Mucosa of stomach (tissue), 1 donor: Measurements from ENCODE around the gene SH3BP2.

Source experiments
- H3K27me3 ChIP-seq: one replicate; pipeline ENCODE4 v1.7.0; 2013; ENCODE audit warnings: mild to moderate bottlenecking, low read length; ENCODE audit not compliant: control insufficient read depth, insufficient read depth
- H3K36me3 ChIP-seq: one replicate; pipeline ENCODE4 v1.7.0; 2013; ENCODE audit warnings: low read length; ENCODE audit not compliant: control insufficient read depth, insufficient read depth
- H3K4me1 ChIP-seq: one replicate; pipeline ENCODE4 v1.7.0; 2013; ENCODE audit warnings: mild to moderate bottlenecking, low read length; ENCODE audit not compliant: control insufficient read depth, insufficient read depth
- H3K4me3 ChIP-seq: one replicate; pipeline ENCODE4 v1.7.0; 2013; ENCODE audit warnings: low read length
- H3K9ac ChIP-seq: one replicate; pipeline ENCODE4 v1.7.0; 2013; ENCODE audit warnings: mild to moderate bottlenecking, low read length, moderate library complexity
- H3K9me3 ChIP-seq: one replicate; pipeline ENCODE4 v1.7.0; 2013; ENCODE audit warnings: mild to moderate bottlenecking, low read length, moderate library complexity; ENCODE audit not compliant: control insufficient read depth
- donor health status: Pancreatic carcinoma.

SH3BP2 gene

GRCh38 chr4:2823671-2824328 is 30.9 kb downstream of the SH3BP2 start:
- Histone ChIP-seq H3K9me3 (no peaks in the 10 kb centered on the region), H3K4me1 (peaks cover 12% of the 10 kb centered on the region), H3K9ac (no peak overlapping the region), H3K4me3 (no peak overlapping the region), H3K36me3 (peaks cover 18% of the 10 kb centered on the region), H3K27me3 (no peaks in the 10 kb centered on the region)

- Histone ChIP-seq H3K36me3 (peaks cover 18% of the 10 kb centered on the region), H3K4me1 (peaks cover 12% of the 10 kb centered on the region), H3K9me3 (no peaks in the 10 kb centered on the region), H3K27me3 (no peaks in the 10 kb centered on the region), H3K9ac (no peak overlapping the region), H3K4me3 (no peak overlapping the region)
These were observed 31.5 kb downstream of the SH3BP2 start for GRCh38 chr4:2824329-2824835.

GRCh38 chr4:2824836-2825381 is 32.0 kb downstream of the SH3BP2 start:
- no peak overlapping the region for H3K9ac ChIP-seq
- no peak overlapping the region for H3K4me3 ChIP-seq
- H3K27me3 ChIP-seq = no peaks in the 10 kb centered on the region
- H3K4me1 ChIP-seq = peaks cover 7% of the 10 kb centered on the region
- H3K36me3 ChIP-seq = peaks cover 18% of the 10 kb centered on the region
- H3K9me3 ChIP-seq = no peaks in the 10 kb centered on the region

GRCh38 chr4:2825740-2826139 is 32.9 kb downstream of the SH3BP2 start:
- H3K9ac ChIP-seq = no peak overlapping the region
- peaks cover 18% of the 10 kb centered on the region for H3K36me3 ChIP-seq
- no peaks in the 10 kb centered on the region for H3K4me1 ChIP-seq
- H3K4me3 ChIP-seq = no peak overlapping the region
- H3K9me3 ChIP-seq = no peaks in the 10 kb centered on the region
- H3K27me3 ChIP-seq = no peaks in the 10 kb centered on the region

GRCh38 chr4:2827071-2827873 is 34.4 kb downstream of the SH3BP2 start:
- peaks cover 25% of the 10 kb centered on the region for H3K36me3 ChIP-seq
- H3K4me1 ChIP-seq = no peaks in the 10 kb centered on the region
- H3K4me3 ChIP-seq = no peak overlapping the region
- no peaks in the 10 kb centered on the region for H3K9me3 ChIP-seq
- H3K9ac ChIP-seq = no peak overlapping the region
- H3K27me3 ChIP-seq = no peaks in the 10 kb centered on the region

- Histone ChIP-seq H3K27me3 (no peaks in the 10 kb centered on the region), H3K9me3 (no peaks in the 10 kb centered on the region), H3K9ac (no peak overlapping the region), H3K36me3 (peaks cover 22% of the 10 kb centered on the region), H3K4me3 (no peak overlapping the region), H3K4me1 (no peaks in the 10 kb centered on the region)
These were observed 35.2 kb downstream of the SH3BP2 start for GRCh38 chr4:2827874-2828751.

- Histone ChIP-seq H3K9ac (no peak overlapping the region), H3K36me3 (peaks cover 18% of the 10 kb centered on the region), H3K9me3 (no peaks in the 10 kb centered on the region), H3K27me3 (no peaks in the 10 kb centered on the region), H3K4me3 (no peak overlapping the region), H3K4me1 (no peaks in the 10 kb centered on the region)
These were observed 35.9 kb downstream of the SH3BP2 start for GRCh38 chr4:2828758-2829181.

- Histone ChIP-seq H3K36me3 (peaks cover 18% of the 10 kb centered on the region), H3K4me3 (no peak overlapping the region), H3K4me1 (no peaks in the 10 kb centered on the region), H3K9me3 (no peaks in the 10 kb centered on the region), H3K27me3 (no peaks in the 10 kb centered on the region), H3K9ac (no peak overlapping the region)
These were observed 36.5 kb downstream of the SH3BP2 start for GRCh38 chr4:2829321-2829932.

GRCh38 chr4:2829933-2830451 is 37.1 kb downstream of the SH3BP2 start:
- Histone ChIP-seq H3K4me3 (no peak overlapping the region), H3K9ac (no peak overlapping the region), H3K4me1 (no peaks in the 10 kb centered on the region), H3K36me3 (peaks cover 18% of the 10 kb centered on the region), H3K9me3 (no peaks in the 10 kb centered on the region), H3K27me3 (no peaks in the 10 kb centered on the region)

GRCh38 chr4:2830632-2831610 is 38.0 kb downstream of the SH3BP2 start:
- no peaks in the 10 kb centered on the region for H3K4me1 ChIP-seq
- no peak overlapping the region for H3K4me3 ChIP-seq
- peaks cover 18% of the 10 kb centered on the region for H3K36me3 ChIP-seq
- no peaks in the 10 kb centered on the region for H3K27me3 ChIP-seq
- H3K9ac ChIP-seq = no peak overlapping the region
- H3K9me3 ChIP-seq = no peaks in the 10 kb centered on the region
